Superior temporal gyrus (tissue), 1 donor: ENCODE measurements around the gene PRKCQ.
A peak's percentile ranks its signal among the peaks of the same experiment; 100 is the strongest.

Experiments
- DNase-seq: peaks from one replicate; pipeline ENCODE4 v3.0.0-alpha.2; 2016; ENCODE audit errors: extremely low spot score

PRKCQ gene

DNA sequence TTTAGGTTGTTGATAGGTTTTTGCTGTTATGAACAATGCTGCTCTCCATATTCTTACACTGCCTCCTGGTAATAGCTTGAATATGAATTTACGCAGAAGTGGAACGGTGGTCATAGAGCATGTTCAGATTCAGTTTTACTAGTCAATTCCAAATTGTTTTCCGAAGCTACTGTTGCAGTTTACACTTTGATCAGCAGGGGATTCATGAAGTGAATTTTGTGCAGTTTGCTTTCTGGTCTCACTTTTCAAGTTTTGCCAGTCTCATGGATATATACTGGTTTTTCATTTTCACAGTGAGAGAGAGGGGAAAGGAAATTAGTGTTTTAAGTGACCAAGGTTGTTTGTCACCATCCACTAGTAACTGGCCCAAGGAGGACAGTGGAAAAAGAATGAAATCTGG, 171.3 kb downstream of the PRKCQ start:
- no peak for DNase-seq

DNA sequence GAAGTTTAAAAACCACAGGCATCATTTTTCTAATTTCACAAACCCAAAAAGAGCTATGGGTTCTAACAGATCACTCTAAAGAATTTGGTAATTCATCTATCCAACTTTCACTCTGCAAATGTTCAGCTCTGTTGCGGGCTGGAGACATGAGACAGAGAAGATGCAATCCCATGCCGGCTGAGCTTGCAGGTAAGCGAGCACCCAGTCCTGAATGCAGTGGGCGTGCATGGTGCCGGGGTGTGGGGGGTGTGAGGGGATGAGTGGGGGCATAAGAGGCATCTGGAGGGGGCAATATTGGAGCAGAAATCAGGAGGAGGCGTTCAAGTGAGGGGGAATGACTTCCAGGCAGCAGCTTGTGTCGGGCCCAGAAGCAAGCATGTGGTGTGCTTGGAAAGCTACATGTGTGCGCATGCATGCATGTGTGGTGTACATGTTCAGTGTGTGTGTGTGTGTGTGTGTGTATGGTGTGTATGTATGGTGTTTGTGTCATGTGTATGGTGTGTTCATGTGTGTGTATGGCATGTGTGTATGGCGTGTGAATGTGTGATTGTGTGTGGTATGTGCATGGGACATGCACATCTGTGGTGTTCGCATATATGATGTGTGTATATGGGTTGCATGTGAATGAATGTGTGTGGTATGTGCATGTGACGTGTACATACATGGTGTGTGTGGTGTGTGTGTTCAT, 172.9 kb downstream of the PRKCQ start:
- DNase-seq: no peak

DNA sequence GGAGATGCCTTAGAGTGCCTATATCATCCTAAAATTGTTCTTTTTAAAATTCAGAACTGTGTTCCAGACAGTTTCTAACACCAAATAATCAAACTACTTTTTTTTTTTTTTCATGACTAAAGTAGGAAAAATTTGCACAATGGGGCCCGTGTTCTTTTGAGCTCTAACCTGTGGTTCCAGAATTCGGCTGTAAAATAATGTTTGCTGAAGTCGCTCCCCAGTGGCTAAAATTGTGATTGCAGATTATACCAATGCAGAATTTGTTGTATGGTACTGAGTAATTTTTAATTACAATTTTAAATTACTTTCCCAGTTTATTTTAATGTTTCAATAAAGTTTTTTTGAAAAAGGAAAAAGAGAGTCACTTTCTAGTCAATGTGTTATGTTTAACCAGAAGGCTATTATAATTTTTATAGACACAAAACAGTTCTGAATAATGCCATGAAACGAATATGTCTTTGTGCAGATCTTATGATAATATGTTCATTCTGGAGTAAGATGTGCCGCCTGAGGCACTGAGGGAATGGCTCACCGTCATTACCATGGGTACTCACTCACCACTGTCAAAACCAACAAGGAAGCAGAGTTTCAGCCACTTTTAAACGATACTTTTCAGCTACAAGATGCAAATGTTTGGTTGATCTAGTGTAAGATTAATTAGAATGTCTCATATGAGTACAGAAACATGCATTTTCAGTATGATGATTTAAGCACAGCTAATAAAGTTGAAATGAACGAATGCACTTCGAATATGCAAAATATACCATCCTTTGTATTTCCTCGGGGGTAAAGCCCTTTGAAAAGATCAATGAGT, 173.6 kb downstream of the PRKCQ start:
- DNase-seq: peak; percentile 76

GRCh38 chr10:6405713-6406112, 174.4 kb downstream of the PRKCQ start:
- DNase-seq: no peak

GRCh38 chr10:6404127-6405072, 175.7 kb downstream of the PRKCQ start:
- no peak for DNase-seq

DNA sequence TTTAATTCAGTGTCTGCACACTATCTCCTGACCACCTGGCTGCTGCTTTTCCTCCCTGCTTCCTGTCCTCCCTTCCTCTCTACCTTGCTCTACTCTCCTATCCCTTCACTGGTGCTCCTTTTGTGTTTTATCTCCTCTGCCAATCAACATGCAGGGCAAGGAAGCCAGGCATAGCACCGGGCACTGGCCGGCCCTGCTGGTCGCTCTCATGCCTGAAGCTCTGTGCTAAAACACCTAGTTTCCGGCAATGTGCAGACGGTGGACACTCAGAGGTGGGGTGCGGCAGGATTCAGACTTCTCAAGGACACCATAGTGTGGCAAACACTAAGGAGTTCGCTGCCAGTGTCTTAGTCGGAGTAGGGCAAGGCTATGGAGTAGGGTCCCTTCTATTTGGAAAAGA, 177.1 kb downstream of the PRKCQ start:
- DNase-seq: no peak

GRCh38 chr10:6402349-6402709, 177.7 kb downstream of the PRKCQ start:
- DNase-seq: peak; percentile 47

DNA sequence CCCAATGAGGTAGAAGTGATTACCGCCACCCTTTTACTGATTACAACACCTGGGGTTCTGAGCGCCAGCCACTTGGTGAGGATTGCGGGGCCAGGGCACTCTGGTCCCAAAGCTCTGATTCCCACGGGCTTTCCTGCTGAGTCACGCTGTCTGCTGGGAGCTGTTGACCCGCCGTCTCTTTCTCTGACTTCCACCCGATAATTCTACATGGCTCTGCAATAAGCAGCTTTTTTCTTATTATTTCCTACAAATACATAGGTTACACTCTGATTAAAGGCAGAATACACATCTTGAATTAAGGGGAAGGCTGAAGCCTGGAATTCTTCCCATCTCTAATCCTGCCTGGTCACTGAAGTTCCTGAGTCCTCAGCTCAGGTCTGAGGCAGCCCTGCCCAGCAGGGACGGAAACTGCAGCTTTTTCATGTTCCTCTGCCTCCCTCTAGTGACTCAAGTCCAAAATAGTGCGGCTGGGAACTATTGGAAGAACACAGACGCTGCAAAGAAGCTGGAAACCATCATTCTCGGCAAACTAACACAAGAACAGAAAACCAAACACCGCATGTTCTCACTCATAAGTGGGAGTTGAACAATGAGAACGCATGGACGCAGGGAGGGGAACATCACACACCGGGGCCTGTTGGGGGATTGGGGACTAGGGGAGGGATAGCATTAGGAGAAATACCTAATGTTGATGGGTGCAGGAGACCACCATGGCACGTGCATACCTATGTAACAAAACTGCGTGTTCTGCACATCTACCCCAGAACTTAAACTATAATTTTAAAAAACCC, 178.3 kb downstream of the PRKCQ start:
- DNase-seq: peak; percentile 97

DNA sequence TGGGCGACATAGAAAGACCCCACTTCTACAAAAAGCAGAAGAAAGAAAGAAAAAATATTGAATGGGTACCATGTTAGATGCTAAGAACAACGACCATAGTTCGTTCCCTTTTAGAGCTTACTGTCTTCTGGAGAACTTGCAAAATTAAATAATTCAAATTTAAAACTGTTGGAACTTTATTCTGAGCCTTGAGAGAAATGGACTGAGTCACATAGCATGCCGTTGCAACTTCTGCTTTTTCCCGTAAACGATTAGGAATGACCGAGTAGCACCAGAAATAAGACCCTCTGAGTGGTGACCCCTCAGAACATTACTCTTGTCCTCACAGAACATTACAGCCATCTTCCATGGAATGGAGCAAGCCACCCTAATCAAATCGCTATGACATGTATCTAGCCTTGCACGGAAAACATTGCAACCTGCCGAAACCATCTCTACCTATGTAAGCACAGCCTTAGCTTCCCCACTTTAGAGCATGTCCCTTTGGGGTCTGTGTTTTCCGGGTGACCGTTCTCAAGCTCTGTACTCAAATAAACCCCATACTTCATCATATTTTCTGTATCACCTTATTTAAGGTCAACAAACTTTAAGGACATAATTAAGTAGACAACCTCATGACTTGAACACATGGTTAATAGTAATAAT, 179.1 kb downstream of the PRKCQ start:
- no peak for DNase-seq

GRCh38 chr10:6400331-6400730, 179.7 kb downstream of the PRKCQ start:
- DNase-seq: no peak

GRCh38 chr10:6399879-6400278, 180.2 kb downstream of the PRKCQ start:
- no peak for DNase-seq

DNA sequence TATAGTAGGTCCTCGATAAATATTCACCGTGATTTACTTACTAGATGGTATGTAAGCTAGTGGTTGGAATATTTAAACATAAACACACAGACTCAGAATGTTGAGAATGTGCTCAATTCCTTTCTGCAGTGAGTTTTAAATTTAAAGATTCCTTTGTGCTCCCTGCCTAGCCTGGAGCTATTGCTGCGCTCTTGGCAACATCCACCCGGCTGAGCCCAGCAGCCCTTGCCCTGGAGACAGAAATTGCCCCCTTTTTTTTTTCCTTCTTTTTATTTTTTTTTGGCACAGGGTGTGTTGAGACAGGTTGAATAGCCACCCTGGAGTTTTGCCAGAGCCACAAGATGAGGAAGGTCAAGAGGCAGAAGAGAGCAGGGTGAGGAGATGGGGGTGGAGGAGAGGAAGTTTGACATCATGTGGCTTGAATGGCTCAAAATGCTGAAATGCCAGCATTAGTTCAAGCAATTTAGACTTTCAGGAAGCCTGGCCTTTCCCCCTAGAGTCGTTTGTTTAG, 180.8 kb downstream of the PRKCQ start:
- DNase-seq: peak; percentile 49

DNA sequence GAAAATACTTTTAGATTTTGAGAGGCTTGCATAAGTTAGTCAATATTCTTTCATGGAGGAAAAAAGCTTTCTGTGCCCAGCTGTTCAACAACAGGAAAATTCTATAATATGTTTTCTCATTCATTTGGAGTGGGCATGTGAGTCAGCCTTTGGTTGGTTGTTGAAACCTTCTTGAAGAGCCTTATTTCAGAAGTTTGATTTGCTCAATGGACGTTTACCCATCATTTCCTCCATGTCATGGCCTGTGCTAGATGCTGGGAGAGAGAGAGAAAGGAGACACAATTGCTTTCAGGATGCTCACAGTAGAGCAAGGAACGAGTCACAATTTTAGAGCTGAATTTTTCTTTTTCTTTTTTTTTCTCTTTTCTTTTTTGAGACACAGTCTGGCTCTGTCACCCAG, 181.7 kb downstream of the PRKCQ start:
- DNase-seq: no peak

- DNase-seq: no peak
Observed at GRCh38 chr10:6396652-6397051, 183.4 kb downstream of the PRKCQ start.

GRCh38 chr10:6396226-6396625, 183.8 kb downstream of the PRKCQ start:
- DNase-seq: no peak

- no peak for DNase-seq
Observed at GRCh38 chr10:6395606-6396005, 184.5 kb downstream of the PRKCQ start.

- no peak for DNase-seq
Observed at GRCh38 chr10:6394084-6394483, 186.0 kb downstream of the PRKCQ start.

DNA sequence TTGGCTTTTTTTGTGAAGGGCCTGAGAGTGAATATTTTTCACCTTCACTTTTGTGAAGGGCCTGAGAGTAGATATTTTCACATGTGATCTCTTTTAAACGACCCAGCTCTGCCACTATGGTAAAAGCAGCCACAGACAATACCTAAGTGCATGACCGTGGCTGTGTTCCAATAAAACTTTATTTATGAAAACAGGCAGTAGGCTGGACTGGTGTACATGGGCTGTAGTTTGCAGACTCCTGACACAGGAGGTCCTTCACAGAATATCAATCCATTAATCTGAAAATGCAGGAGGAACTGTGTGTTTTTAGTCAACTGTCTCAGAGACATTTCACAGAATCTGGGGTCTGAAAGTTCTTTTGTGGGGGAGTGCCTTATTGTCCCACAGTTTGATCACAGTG, 186.9 kb downstream of the PRKCQ start:
- DNase-seq: no peak

DNA sequence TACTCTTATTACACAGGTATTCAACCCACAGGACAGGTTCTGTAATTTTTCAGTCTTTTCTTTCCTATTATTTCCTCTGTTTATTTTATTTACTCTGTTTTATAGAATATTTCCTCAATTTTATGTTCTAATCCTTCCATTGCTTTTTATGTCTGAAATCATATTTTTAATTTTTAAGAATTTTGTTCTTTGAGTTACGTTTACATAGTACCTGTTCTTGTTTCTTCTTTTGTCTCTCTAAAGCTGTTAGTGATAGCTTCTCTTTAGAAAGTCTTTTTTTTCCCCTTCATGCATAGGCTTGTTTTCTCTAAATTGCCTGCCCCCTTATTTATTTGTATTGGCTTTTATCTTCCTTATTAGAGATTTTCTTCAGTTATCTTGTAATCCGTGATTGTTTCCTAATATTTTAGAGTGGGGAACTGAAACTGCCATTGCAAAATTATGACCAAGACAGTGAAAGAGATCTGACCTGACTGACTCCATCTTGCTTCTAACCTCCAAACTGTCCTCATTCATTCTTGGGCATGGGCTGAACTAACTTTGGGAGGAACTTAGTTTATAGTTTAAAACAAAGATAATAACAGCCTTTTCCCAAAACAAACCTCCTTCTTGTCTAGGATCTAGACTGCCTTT, 189.7 kb downstream of the PRKCQ start:
- DNase-seq: no peak

- DNase-seq: no peak
Observed at GRCh38 chr10:6388261-6388893, 191.7 kb downstream of the PRKCQ start.
